Testis (tissue), 3 donors: ENCODE measurements around the gene HES5. TPM values are rescaled to one million over a fixed set of nuclear protein-coding genes. Genes with fewer than 3 reads are reported as not detected.
A peak's percentile ranks its signal among the peaks of the same experiment; 100 is the strongest.

Experiments
- DNase-seq: peaks from one replicate; pipeline ENCODE4 v3.0.0-alpha.2; 2019
- H3K27ac ChIP-seq, 2 donors: fragments of 200-600 bp; sonication (generic); one replicate each; pipeline ENCODE4 v1.5.1; 2019
- H3K27me3 ChIP-seq: fragments of 200-600 bp; sonication (generic); one replicate; pipeline ENCODE4 v1.5.1; 2019
- H3K36me3 ChIP-seq: fragments of 200-600 bp; sonication (generic); one replicate; pipeline ENCODE4 v1.5.1; 2017; ENCODE audit warnings: low read depth; ENCODE audit errors: missing control alignments
- H3K4me1 ChIP-seq: fragments of 200-600 bp; sonication (generic); one replicate; pipeline ENCODE4 v1.5.1; 2019
- H3K4me3 ChIP-seq, 2 donors: fragments of 200-600 bp; sonication (generic); one replicate each; pipeline ENCODE4 v1.5.1; 2017 to 2019
- H3K9me3 ChIP-seq: fragments of 200-600 bp; sonication (generic); one replicate; pipeline ENCODE4 v1.5.1; 2017
- CTCF ChIP-seq, 3 experiments: fragments of 450-650 bp in 2 of 3; fragments of 200-600 bp in 1 of 3; sonication (generic) in 1 of 3; IDR thresholded peaks; one replicate each; pipeline ENCODE4 v1.5.1; 2016 to 2019; ENCODE audit warnings: antibody characterized with exemption in 3 of 3, mild to moderate bottlenecking in 2 of 3, moderate library complexity in 1 of 3
- POLR2A ChIP-seq: fragments of 450-650 bp; IDR thresholded peaks from one replicate; pipeline ENCODE4 v1.6.1; 2017; ENCODE audit warnings: antibody characterized with exemption, mild to moderate bottlenecking, moderate library complexity
- WGBS, 2 donors: methylation state at CpG; one replicate each; pipeline ENCODE4 v1.1.5; 2018; 5-methylcytosine and 5-hydroxymethylcytosine counted together
- intact Hi-C: fragments of 100-400 bp; cut with DNase I; formaldehyde crosslinking; loops from one replicate; pipeline ENCODE4 v1.15.1; 2023; ENCODE audit warnings: low total_unique reads
- polyA plus RNA-seq: library from polyadenylated mRNA; stranded (reverse); fragments of 350-450 nt; fragmentation: Illumina TruSeq; extraction: RNeasy Lipid Tissue Mini Kit (QIAGEN cat#74804); gene quantifications from one replicate; pipeline ENCODE4 v1.2.3, GENCODE V29; 2014; ENCODE audit warnings: low read depth, low replicate concordance; ENCODE audit not compliant: insufficient read depth
- total RNA-seq, 2 donors: library from RNA; depleted of rRNA; stranded (reverse); fragments of >200 nt; gene quantifications; one replicate each; pipeline ENCODE4 v1.2.3, GENCODE V29; 2016

The HES5 gene
- total and polyA plus RNA-seq, 3 donors from 2014 or later = 1.1 to 4.2 (median 2.8) TPM

GRCh38 chr1:2544875-2545640 is 15.0 kb upstream of the HES5 start:
- Histone ChIP-seq H3K27ac (peak overlapping the region; percentile 68 to 95), H3K4me3 (no peak overlapping the region), H3K4me1 (peaks cover 59% of the 10 kb centered on the region), H3K9me3 (no peaks in the 10 kb centered on the region), H3K27me3 (no peaks in the 10 kb centered on the region), H3K36me3 (no peaks in the 10 kb centered on the region)
- TF ChIP-seq POLR2A = no peak
- TF ChIP-seq CTCF (IDR thresholded peaks at IDR 0.05) = no peak
- 57 to 80% methylated on average over 1 to 19 of the region's 19 CpGs for WGBS, 2 donors
- DNase-seq = no peak
- intact Hi-C loops = loop anchor here (5.0 kb wide), 1 partner anchor 133 kb away; the partner anchor contains the start of gene PEX10

- TF ChIP-seq CTCF (IDR thresholded peaks at IDR 0.05) (no peak), POLR2A (no peak)
- Histone ChIP-seq H3K4me3 (no peak overlapping the region), H3K9me3 (no peaks in the 10 kb centered on the region), H3K4me1 (peaks cover 58% of the 10 kb centered on the region), H3K27ac (peak overlapping the region in 1 of 2 donors; percentile 24), H3K36me3 (no peaks in the 10 kb centered on the region), H3K27me3 (no peaks in the 10 kb centered on the region)
- DNase-seq = no peak
- 40 to 58% methylated on average over 1 to 26 of the region's 26 CpGs for WGBS, 2 donors
- intact Hi-C loops = no loop called here
These were observed 14.2 kb upstream of the HES5 start for GRCh38 chr1:2544093-2544874.

GRCh38 chr1:2543543-2544092 is 13.6 kb upstream of the HES5 start:
- intact Hi-C loops = no loop called here
- no peak overlapping the region for H3K27ac ChIP-seq
- TF ChIP-seq POLR2A (no peak), CTCF (IDR thresholded peaks at IDR 0.05) (no peak)
- H3K9me3 ChIP-seq = no peaks in the 10 kb centered on the region
- H3K4me3 ChIP-seq = no peak overlapping the region
- H3K27me3 ChIP-seq = no peaks in the 10 kb centered on the region
- no peak for DNase-seq
- peaks cover 53% of the 10 kb centered on the region for H3K4me1 ChIP-seq
- 35 to 57% methylated on average over 4 to 21 of the region's 26 CpGs for WGBS, 2 donors
- H3K36me3 ChIP-seq = no peaks in the 10 kb centered on the region

- intact Hi-C loops = no loop called here
- no peaks in the 10 kb centered on the region for H3K27me3 ChIP-seq
- 81 to 92% methylated on average over 6 to 11 of the region's 11 CpGs for WGBS, 2 donors
- H3K9me3 ChIP-seq = no peaks in the 10 kb centered on the region
- H3K27ac ChIP-seq = no peak overlapping the region
- no peaks in the 10 kb centered on the region for H3K36me3 ChIP-seq
- no peak for DNase-seq
- no peak for TF ChIP-seq POLR2A
- TF ChIP-seq CTCF (IDR thresholded peaks at IDR 0.05) = no peak
- no peak overlapping the region for H3K4me3 ChIP-seq
- peaks cover 42% of the 10 kb centered on the region for H3K4me1 ChIP-seq
These were observed 12.3 kb upstream of the HES5 start for GRCh38 chr1:2542246-2542915.
